Esophagus squamous epithelium (tissue), 5 donors: ENCODE data around the gene WDR74. TPM values are rescaled to one million over a fixed set of nuclear protein-coding genes. Genes with fewer than 3 reads are reported as not detected.
A peak's percentile ranks its signal among the peaks of the same experiment; 100 is the strongest.

ENCODE experiments used
- DNase-seq: peaks from one replicate; lab custom pipeline; 2025; lab: John Stamatoyannopoulos, UW
- H3K27ac ChIP-seq, 4 donors: fragments of 200-600 bp; sonication (generic); one replicate each; pipeline ENCODE4 v1.5.1; 2016 to 2019; ENCODE audit warnings: mild to moderate bottlenecking in 1 of 4
- H3K27me3 ChIP-seq, 4 donors: fragments of 200-600 bp; sonication (generic); 1 replicate in 3 of 4; 2 replicates in 1 of 4; pipeline versions ENCODE4 v1.5.1 to v1.6.0; 2017 to 2021; ENCODE audit warnings: antibody characterized with exemption in 1 of 4
- H3K36me3 ChIP-seq, 3 donors: fragments of 200-600 bp; sonication (generic); one replicate each; pipeline ENCODE4 v1.5.1; 2016 to 2019
- H3K4me1 ChIP-seq, 3 donors: fragments of 200-600 bp; sonication (generic); one replicate each; pipeline ENCODE4 v1.5.1; 2017 to 2019
- H3K4me3 ChIP-seq, 4 donors: fragments of 200-600 bp; sonication (generic); 1 replicate in 3 of 4; 2 replicates in 1 of 4; pipeline ENCODE4 v1.5.1; 2016 to 2019; ENCODE audit warnings: mild to moderate bottlenecking in 2 of 4, moderate library complexity in 1 of 4
- H3K9me3 ChIP-seq, 3 donors: fragments of 200-600 bp; sonication (generic); one replicate each; pipeline ENCODE4 v1.5.1; 2016 to 2019
- CTCF ChIP-seq, 6 experiments: fragments of 450-650 bp in 4 of 6; fragments of 200-600 bp in 2 of 6; sonication (generic) in 2 of 6; IDR thresholded peaks; one replicate each; pipeline ENCODE4 v1.5.1; 2016 to 2019; ENCODE audit warnings: antibody characterized with exemption in 6 of 6, mild to moderate bottlenecking in 4 of 6, moderate library complexity in 4 of 6
- POLR2A ChIP-seq, 4 donors: fragments of 450-650 bp; IDR thresholded peaks; one replicate each; pipeline ENCODE4 v1.6.1; 2017; ENCODE audit warnings: antibody characterized with exemption in 4 of 4, mild to moderate bottlenecking in 4 of 4, moderate library complexity in 3 of 4
- WGBS, 2 donors: methylation state at CpG; one replicate each; pipeline ENCODE4 v1.1.5; 2018; 5-methylcytosine and 5-hydroxymethylcytosine counted together
- intact Hi-C: fragments of 100-400 bp; cut with DNase I; formaldehyde crosslinking; loops from one replicate; pipeline ENCODE4 v1.15.0; 2022
- total RNA-seq, 4 donors: library from RNA; depleted of rRNA; stranded (reverse); fragments of >200 nt; gene quantifications; one replicate each; pipeline ENCODE4 v1.1.0, GENCODE V29; 2016
- donor health status: DM: yes; HTN: yes; CAD: no.

WDR74 gene
- total RNA-seq, 4 donors from 2014 or later = 31.7 to 74.0 (median 44.3) TPM

- Histone ChIP-seq H3K4me3 (peak overlapping the region in 1 of 4 donors; percentile 89), H3K27ac (peak overlapping the region; percentile 89 to 96 (median 96)), H3K4me1 (peaks cover 12 to 38% (median 26%) of the 10 kb centered on the region in 3 donors), H3K27me3 (no peaks in the 10 kb centered on the region), H3K9me3 (no peaks in the 10 kb centered on the region), H3K36me3 (peaks cover 9 to 31% (median 15%) of the 10 kb centered on the region in 3 donors)
- TF ChIP-seq CTCF (IDR thresholded peaks at IDR 0.05) = no peak
- TF ChIP-seq POLR2A (IDR thresholded peaks at IDR 0.05) = peak in 1 of 4 donors; percentile 23
- WGBS, 2 donors = 76% methylated on average over 3 of the region's 5 CpGs; no CpG with 5 or more reads in 1 of the 2 donors
- DNase-seq = no peak
- intact Hi-C loops = no loop called here
Observed at GRCh38 chr11:62806611-62807121, 32.7 kb downstream of the WDR74 start.

GRCh38 chr11:62805961-62806441 lies 33.4 kb downstream of the WDR74 start:
- DNase-seq = no peak
- H3K4me1 ChIP-seq = peaks cover 12 to 38% (median 26%) of the 10 kb centered on the region in 3 donors
- TF ChIP-seq POLR2A (IDR thresholded peaks at IDR 0.05) (no peak), CTCF (IDR thresholded peaks at IDR 0.05) (no peak)
- WGBS, 2 donors = 11 to 28% methylated on average over 5 to 9 of the region's 12 CpGs
- H3K36me3 ChIP-seq = peaks cover 15 to 37% (median 21%) of the 10 kb centered on the region in 3 donors
- peak overlapping the region; percentile 89 to 96 (median 96) for H3K27ac ChIP-seq
- intact Hi-C loops = no loop called here
- H3K9me3 ChIP-seq = no peaks in the 10 kb centered on the region
- H3K27me3 ChIP-seq = no peaks in the 10 kb centered on the region
- H3K4me3 ChIP-seq = peak overlapping the region; percentile 78 to 100 (median 90)

- no peaks in the 10 kb centered on the region for H3K27me3 ChIP-seq
- TF ChIP-seq POLR2A (IDR thresholded peaks at IDR 0.05) = peak; percentile 68 to 100 (median 98)
- TF ChIP-seq CTCF (IDR thresholded peaks at IDR 0.05) = peak in 3 of 6 experiments; percentile 35
- H3K4me1 ChIP-seq = peaks cover 12 to 38% (median 26%) of the 10 kb centered on the region in 3 donors
- intact Hi-C loops = no loop called here
- H3K36me3 ChIP-seq = peaks cover 21 to 45% (median 27%) of the 10 kb centered on the region in 3 donors
- no peaks in the 10 kb centered on the region for H3K9me3 ChIP-seq
- peak within 1 kb of the TSS; percentile 89 to 96 (median 96) for H3K27ac ChIP-seq
- peak within 1 kb of the TSS; percentile 78 to 100 (median 90) for H3K4me3 ChIP-seq
- 0% methylated on average over 8 to 9 of the region's 77 CpGs for WGBS, 2 donors
- DNase-seq = peak; percentile 60
Observed at GRCh38 chr11:62805076-62805892, 34.1 kb downstream of the WDR74 start, which contains the start of gene NXF1. TSS of gene NXF1 (minus strand) at chr11:62805440. CDS start at chr11:62805356, 84 bp downstream.

- intact Hi-C loops = no loop called here
- WGBS, 2 donors = 0 to 5% methylated on average over 13 to 14 of the region's 14 CpGs
- H3K4me3 ChIP-seq = peak overlapping the region; percentile 78 to 100 (median 90)
- no peaks in the 10 kb centered on the region for H3K27me3 ChIP-seq
- H3K4me1 ChIP-seq = peaks cover 12 to 38% (median 26%) of the 10 kb centered on the region in 3 donors
- TF ChIP-seq CTCF (IDR thresholded peaks at IDR 0.05) = no peak
- TF ChIP-seq POLR2A (IDR thresholded peaks at IDR 0.05) = no peak
- no peak for DNase-seq
- peaks cover 28 to 53% (median 35%) of the 10 kb centered on the region in 3 donors for H3K36me3 ChIP-seq
- peak overlapping the region; percentile 89 to 96 (median 96) for H3K27ac ChIP-seq
- H3K9me3 ChIP-seq = no peaks in the 10 kb centered on the region
Observed at GRCh38 chr11:62804310-62805075, 34.9 kb downstream of the WDR74 start.
